ENCODE measurements around the gene LDB3.

Gene LDB3

GRCh38 chr10:86651021-86651471 is 17.3 kb upstream of the LDB3 start:
- no peak for DNase-seq

DNA sequence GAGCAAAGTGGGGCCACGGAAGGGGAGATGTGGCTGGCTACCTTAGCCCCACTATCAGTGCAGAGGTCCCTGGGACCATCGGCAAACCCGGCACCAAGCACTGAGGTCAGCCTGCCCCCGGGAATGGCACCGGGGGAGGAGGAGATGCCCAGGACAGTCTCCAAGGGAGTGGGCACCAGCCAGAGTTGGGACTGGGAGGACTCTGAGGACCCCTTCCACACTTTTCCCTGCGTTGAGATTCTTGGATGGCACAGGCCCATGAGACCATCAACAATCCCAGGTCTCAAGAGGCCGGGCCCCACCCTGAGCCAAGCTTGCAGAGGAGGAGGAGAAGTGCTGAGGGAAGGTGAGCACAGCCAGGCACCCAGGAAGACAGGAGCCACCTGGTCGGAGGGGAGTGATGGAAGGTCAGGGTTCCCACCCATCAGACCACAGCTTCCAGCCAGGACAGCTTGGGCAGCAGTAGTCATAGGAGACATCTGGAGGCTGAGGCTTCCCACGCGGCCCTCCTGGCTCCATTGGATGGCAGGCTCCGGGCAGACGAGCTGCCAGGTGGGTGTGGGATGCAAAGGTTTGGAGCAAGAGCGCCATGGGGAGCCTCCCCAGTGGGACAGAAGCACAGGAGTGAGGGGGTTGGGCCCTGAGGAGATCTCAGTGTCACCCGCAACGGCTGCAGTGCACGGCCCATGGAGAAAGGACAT is 16.5 kb upstream of the LDB3 start:
- no peak for DNase-seq

- no peak for DNase-seq
Measured at GRCh38 chr10:86652361-86653202, 15.7 kb upstream of the LDB3 start.

DNA sequence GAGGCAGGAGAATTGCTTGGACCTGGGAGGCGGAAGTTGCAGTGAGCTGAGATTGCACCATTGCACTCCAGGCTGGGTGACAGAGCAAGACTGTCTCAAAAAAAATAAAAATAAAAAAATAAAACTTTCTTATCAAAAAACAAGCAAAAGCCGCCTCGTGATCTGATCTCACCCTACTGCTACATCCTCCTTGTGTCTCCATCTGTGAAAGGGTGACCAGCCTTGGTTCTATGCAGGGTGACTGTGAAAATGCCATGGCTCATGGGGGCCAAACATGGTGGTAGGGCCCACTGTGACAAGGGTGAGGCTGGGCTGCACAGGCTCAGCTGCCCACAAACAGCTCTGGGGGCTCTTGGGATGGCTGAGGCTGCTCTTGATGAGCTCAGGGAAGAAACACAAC is 14.9 kb upstream of the LDB3 start:
- no peak for DNase-seq

- DNase-seq, result no peak
Measured at GRCh38 chr10:86653987-86654386, 14.3 kb upstream of the LDB3 start.

GRCh38 chr10:86654411-86655172 is 13.7 kb upstream of the LDB3 start, which contains the start of gene OPN4:
OPN4 (plus strand) TSS chr10:86654547; CDS start chr10:86654784, 237 bp downstream.
- peak in 10 of 56 donors; percentile 12 to 58 (median 30) for DNase-seq

DNA sequence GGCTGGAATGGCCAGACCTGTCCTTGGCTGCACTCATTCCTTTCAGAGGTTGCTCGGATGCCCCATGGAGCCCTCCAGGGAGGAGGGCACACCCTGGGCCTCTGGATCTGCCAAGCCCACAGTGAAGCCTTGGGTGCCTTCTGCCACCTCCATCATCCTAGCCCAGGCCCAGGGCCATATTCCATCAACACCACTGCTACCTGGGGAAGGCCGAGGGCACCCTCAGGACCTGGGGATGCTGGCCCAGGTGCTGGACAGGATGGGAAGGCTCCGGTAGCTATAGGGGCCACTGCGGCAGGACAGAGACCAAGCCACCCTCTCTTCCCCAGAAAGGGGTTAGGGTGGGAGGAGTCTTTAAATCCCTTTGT is 13.2 kb upstream of the LDB3 start:
- no peak for DNase-seq

GRCh38 chr10:86655596-86655995 is 12.7 kb upstream of the LDB3 start:
- DNase-seq, result no peak

DNA sequence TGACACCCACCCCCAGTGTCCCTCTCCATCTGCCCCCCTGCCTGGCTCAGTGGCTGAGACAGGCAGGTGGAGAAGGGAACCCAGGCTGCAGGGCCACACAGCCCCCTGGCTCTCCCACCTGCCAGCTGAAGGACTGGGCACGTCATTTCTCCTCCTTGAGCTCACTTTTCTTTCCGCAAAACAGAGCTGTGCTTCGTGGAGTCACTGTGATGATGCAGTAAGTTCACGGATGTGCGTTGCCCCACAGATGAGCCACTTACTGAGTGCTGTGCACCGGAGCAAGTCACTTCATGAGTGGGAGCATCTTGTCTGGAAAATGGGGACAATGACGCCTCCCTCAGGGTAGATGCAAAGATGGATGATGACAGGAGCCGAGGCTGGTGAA is 11.3 kb upstream of the LDB3 start:
- no peak for DNase-seq

DNA sequence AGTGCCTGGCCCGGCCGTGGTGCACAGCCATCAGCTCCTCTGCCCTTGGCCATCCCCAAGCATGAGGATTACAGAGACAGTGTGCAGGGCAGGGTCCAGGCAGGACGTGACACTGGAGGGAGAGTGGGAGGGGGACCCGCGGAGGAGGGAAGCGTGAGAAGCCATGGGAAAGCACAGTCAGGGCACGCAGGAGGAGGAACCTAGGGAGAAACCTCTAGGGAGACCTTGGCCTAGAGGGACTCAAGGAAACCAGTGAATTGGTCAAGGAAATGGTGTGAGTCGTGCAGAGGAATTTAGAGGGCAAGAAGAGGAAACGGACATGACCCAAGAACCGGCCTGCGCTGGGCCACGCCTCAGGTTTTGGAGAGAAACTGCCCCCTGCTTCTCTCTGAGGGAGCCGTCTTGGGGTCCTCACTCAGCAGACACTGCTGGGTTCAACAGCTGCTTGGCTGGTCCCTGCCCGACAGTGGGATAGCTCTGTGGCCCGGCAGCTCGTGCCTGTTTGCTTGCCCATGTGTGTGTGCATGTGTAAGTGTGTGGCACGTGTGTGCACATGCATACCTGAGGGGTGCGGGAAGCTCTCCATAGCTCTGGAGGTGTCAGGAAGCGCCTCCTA is 10.8 kb upstream of the LDB3 start:
- DNase-seq, result no peak

- DNase-seq, result no peak
Measured at GRCh38 chr10:86658261-86658741, 10.0 kb upstream of the LDB3 start.

GRCh38 chr10:86658751-86659150 is 9.6 kb upstream of the LDB3 start:
- DNase-seq, result no peak

DNA sequence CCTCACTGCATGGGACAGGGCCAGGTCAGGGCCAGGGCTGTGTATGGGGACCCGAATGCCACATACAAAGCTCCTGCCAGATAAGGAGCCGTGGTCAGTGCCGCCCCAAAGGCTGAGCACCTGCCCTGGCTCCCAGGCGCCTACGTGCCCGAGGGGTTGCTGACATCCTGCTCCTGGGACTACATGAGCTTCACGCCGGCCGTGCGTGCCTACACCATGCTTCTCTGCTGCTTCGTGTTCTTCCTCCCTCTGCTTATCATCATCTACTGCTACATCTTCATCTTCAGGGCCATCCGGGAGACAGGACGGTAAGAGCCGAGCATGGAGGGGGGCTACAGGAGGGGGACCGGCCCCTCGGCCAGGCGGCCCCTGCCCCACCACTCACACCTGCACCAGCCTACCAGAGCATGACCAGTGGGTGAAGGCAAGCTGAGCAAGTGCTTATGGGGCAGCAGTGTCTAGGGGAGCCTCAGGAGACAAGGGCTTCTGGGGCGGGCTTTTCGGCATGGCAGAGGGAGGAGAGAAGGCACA is 9.1 kb upstream of the LDB3 start:
- DNase-seq, result no peak

DNA sequence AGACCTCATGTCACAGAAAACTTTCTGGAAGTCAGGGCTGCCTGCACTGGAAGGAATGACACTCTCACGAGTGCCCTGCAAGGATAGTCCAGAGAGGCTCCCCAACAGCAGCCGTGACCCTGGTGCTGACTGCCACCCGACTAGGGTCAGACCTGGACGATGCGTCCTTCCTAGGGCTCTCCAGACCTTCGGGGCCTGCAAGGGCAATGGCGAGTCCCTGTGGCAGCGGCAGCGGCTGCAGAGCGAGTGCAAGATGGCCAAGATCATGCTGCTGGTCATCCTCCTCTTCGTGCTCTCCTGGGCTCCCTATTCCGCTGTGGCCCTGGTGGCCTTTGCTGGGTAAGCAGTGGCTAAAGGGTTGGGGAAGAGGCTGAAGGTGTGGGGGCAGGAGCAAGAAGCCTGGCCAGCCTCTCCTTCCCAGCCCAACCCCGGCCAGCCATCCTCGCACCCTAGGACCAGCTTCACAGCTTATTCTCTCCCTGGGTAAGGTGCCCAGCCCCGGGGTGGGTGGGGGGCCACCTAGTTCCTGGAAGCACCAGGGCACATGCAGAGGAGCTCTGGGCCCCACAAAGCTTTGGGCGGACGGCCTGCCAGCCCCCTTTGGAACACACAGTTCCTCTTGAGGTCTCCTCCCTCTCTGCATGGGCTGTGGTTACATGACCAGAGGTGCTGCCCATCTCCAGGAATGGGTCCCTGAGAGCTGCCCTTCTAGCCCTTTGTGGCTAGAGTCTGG is 8.4 kb upstream of the LDB3 start:
- DNase-seq, result no peak

DNA sequence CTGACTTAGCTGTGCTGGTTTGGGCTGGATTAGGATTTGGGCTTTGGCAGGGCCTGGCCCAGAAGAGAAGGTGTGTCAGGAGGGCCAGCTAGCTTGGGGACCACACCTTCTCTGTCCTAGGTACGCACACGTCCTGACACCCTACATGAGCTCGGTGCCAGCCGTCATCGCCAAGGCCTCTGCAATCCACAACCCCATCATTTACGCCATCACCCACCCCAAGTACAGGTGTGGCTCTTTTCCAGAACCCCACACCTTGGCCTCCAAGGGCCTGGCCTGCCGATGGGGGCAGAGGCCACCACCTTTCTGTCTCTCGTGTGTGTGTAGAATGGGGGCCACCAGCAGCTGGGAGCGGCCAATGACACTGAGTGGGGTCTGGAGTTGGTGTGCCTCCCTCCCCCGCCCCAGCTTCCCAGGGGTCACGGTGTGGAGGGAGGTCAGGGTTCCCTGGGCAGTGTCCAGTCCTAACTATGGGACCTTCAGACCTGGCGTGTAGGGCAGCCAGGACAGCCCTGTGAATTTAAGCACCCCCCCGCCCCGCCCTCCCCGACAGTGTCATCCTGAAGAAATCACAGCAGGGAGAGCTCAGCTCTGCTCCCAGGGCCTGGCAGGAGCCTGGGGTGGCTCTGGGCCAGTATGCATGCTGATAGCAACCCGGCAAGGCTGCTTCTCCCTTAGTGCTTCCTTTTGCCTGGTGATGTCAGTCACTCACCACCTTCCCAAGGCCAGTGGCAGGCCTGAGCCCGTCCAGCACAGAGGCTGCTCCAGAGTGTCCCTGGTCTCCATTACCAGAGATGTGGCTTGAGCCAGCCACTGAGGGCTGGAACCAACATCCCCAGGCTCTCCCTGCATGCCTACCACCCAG is 6.9 kb upstream of the LDB3 start:
- DNase-seq, result no peak

- DNase-seq, result no peak
Measured at GRCh38 chr10:86662186-86663045, 5.9 kb upstream of the LDB3 start.

- DNase-seq, result no peak
Measured at GRCh38 chr10:86663046-86663345, 5.3 kb upstream of the LDB3 start.

DNA sequence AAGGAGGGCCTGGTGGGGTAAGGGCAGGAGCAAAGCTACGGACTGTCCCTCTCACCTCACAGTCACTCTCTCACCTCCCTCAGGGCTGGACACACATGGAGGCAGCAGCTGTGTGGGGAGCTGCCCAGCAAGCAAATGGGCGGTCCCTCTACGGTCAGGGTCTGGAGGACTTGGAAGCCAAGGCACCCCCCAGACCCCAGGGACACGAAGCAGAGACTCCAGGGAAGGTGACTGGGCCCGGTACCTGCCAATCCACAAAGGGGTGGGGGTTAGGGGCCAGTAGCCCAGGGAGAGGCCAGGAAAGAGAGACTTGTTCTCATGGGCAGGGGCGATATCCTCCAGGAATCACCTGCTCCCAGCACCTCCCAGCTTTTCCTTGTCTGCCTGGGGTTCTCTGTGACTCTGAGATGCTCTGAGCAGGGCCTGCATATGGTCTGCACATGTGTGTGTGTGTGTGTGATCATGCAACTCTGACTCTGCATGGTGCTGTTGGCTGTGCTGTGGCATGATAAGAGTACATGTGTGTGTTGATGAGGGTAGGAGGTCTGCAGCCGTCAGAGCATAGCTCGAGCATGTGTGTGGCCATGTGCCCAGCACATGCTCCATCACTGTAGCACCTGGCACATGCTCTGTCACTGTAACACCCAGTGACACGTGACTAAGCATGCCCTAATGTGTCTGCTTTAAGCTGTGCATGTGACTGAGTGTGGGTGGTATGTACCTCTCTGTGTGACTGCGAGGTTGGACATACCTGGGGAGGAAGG is 4.6 kb upstream of the LDB3 start:
- DNase-seq, result peak in 1 of 56 donors; percentile 43
